Activated naive CD8-positive, alpha-beta T cell treated with anti-CD3 and anti-CD28 coated beads, Interleukin-2, amount 50 U/mL, for 24 hours (primary cell): ENCODE measurements around the gene CHIA.

Source experiments
- ATAC-seq: fragments of 150-1000 bp; cut with Tn5 transposase; one replicate; pipeline ENCODE4 v1.10.0; 2021
- DNase-seq: peaks from one replicate; pipeline ENCODE4 v3.0.0; 2021
- H3K27ac Mint-ChIP-seq: one replicate; pipeline ENCODE4 v1.8.0; 2021; ENCODE audit warnings: mild to moderate bottlenecking, mixed read lengths
- H3K27me3 Mint-ChIP-seq: one replicate; pipeline ENCODE4 v1.8.0; 2021; ENCODE audit warnings: mixed read lengths
- H3K36me3 Mint-ChIP-seq: one replicate; pipeline ENCODE4 v1.8.0; 2021; ENCODE audit warnings: low read depth, mixed read lengths
- H3K4me1 Mint-ChIP-seq: one replicate; pipeline ENCODE4 v1.8.0; 2021; ENCODE audit warnings: mixed read lengths
- H3K4me3 Mint-ChIP-seq: one replicate; pipeline ENCODE4 v1.8.0; 2021; ENCODE audit warnings: mild to moderate bottlenecking, moderate library complexity, mixed read lengths
- H3K9me3 Mint-ChIP-seq: one replicate; pipeline ENCODE4 v1.8.0; 2021; ENCODE audit warnings: mixed read lengths

CHIA gene

DNA sequence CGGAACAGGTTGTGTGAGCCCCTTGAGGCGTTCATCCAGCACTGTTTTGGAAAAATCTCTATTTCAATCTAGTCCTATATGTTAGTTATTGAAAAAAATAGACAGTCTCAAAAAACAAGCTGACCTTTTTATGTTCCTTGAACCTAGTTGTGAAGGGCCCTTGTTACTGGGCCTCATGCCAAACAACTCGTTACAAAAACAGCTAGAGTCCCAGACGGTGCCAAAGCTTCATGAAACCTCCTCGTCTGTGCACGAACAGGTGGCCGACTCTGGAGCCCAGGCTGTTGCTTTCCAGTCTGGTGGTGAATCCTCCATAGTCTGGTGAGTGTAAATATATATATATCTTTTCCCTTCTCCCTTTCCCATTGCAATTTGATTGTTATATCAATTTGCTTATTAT lies at the start of gene CHIA:
Gene CHIA, plus strand, starts transcription at position 222 of the 400 bp plus-strand sequence. CDS start 19,617 bp downstream, outside the sequence.
- no peaks in the 10 kb centered on the region for H3K27me3 Mint-ChIP-seq
- H3K4me1 Mint-ChIP-seq, result peaks cover 14% of the 10 kb centered on the region
- H3K4me3 Mint-ChIP-seq, result no peak within 1 kb of the TSS
- H3K36me3 Mint-ChIP-seq, result no peaks in the 10 kb centered on the region
- DNase-seq (no peak), ATAC-seq (no peak)
- no peaks in the 10 kb centered on the region for H3K9me3 Mint-ChIP-seq
- H3K27ac Mint-ChIP-seq, result no peak within 1 kb of the TSS

DNA sequence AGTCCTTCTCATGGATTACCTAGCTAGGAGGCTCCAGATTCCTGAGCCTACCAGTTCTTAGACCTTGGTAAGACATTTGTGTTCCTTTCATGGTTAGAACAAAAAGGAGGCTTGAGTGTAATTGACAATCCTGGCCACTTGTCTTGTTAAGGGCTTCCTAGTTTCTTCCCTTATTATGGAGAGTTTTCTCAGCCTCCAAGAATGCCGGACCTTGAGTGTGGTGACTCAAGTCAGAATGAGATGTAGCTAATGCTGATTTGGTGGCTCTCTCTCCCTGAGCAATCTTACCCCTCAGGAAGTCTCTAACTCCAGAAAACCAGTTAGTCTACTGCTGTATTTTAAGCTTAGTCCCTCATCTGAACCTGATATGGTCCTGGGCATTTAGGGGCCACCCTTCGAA lies 48.9 kb upstream of the CHIA start:
- H3K4me3 Mint-ChIP-seq, result no peak overlapping the region
- H3K27me3 Mint-ChIP-seq, result no peaks in the 10 kb centered on the region
- H3K4me1 Mint-ChIP-seq, result peaks cover 2% of the 10 kb centered on the region
- no peaks in the 10 kb centered on the region for H3K9me3 Mint-ChIP-seq
- peaks cover 7% of the 10 kb centered on the region for H3K36me3 Mint-ChIP-seq
- no peak for ATAC-seq
- no peak for DNase-seq
- H3K27ac Mint-ChIP-seq, result no peak overlapping the region

DNA sequence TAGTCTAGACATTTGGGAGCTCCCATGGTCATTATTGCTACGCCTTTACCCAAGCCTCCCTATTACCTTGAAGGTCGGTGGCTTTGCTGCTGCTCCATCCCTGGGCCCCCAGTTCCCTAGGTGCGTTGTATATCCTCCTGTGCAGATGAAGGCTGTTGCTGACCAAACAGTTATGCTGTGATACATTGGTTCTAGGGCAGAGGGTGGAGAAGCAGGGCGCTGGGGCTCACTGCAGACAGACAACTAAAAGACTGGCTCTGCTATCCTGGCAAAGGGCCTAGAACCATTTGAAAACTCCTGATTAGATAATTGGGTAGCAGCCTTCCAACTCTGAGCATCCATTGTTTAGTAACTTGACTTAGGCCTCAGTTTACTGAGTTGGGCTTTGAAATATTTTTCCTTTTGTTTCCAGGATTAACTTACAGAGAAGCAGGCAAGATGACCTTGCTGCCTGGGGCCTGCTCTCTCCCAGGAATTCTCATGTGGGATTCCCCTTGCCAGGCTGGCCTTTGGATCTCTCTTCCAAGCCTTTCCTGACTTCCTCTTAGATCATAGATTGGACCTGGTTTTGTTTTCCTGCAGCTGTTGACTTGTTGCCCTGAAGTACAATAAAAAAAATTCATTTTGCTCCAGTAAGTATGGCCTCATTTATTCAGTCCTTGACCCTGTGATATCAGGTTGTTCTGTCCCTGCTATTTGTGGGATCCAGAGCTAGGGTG lies 47.7 kb upstream of the CHIA start:
- no peaks in the 10 kb centered on the region for H3K27me3 Mint-ChIP-seq
- DNase-seq (no peak), ATAC-seq (no peak)
- peaks cover 2% of the 10 kb centered on the region for H3K4me1 Mint-ChIP-seq
- no peak overlapping the region for H3K27ac Mint-ChIP-seq
- peaks cover 7% of the 10 kb centered on the region for H3K36me3 Mint-ChIP-seq
- no peak overlapping the region for H3K4me3 Mint-ChIP-seq
- H3K9me3 Mint-ChIP-seq, result no peaks in the 10 kb centered on the region

DNA sequence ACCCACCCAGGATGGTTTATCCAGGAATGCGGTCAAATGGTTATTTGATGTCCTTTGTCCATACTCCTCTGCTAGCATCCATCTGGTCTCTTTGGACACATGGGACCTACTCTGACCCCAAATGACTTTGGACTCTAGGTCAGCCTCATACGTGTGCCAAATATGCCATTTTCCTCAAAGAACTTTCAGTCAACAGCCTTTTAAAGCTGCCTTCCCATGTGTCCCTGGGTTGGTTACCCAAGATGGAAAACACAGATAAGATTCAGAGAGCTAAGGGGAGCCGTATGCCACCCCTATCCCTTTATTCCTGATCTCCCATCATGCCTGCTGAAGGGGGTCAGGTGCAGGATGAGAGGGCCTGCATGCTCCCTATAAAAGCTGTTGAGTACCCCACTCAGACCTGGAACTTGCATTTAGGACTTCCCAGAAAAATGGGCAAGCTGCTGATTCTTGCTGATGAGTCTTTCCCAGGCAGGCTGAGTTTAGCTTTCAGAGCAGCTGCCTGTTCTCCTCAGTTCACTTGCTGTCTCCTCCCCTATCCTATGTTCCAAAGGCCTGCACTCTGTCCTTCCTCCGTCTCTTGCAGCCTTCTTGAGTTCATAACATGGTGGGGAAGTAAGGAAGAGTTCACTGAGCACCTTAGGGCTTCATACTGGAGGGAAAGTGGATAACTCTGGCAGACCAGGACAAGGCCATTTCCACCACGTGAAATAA lies 43.4 kb upstream of the CHIA start:
- Mint-ChIP-seq H3K4me1 (peaks cover 12% of the 10 kb centered on the region), H3K9me3 (no peaks in the 10 kb centered on the region), H3K27ac (no peak overlapping the region), H3K36me3 (peaks cover 2% of the 10 kb centered on the region), H3K27me3 (no peaks in the 10 kb centered on the region), H3K4me3 (no peak overlapping the region)
- ATAC-seq, result no peak
- DNase-seq, result no peak

DNA sequence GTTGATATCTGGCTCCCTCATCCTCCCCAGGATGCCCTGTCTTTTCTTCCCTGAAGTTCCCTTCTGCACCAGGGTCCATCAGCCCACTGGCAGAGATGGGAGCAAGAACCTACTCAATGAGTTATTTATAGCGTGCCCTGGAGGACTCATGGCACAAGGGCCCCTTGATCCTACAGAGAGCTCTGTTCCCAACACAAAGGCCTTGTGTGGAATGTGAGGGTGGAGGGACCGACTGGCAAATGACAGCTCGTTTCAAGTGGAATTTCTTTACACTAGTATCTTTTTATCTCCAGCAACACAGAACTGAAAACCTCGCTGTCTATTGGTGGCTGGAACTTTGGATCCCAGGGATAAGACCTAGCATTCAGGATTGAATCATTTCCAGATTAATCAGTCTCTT lies 40.7 kb upstream of the CHIA start:
- no peaks in the 10 kb centered on the region for H3K27me3 Mint-ChIP-seq
- no peak overlapping the region for H3K4me3 Mint-ChIP-seq
- no peak overlapping the region for H3K27ac Mint-ChIP-seq
- DNase-seq (no peak), ATAC-seq (no peak)
- no peaks in the 10 kb centered on the region for H3K36me3 Mint-ChIP-seq
- H3K9me3 Mint-ChIP-seq, result no peaks in the 10 kb centered on the region
- peaks cover 12% of the 10 kb centered on the region for H3K4me1 Mint-ChIP-seq

DNA sequence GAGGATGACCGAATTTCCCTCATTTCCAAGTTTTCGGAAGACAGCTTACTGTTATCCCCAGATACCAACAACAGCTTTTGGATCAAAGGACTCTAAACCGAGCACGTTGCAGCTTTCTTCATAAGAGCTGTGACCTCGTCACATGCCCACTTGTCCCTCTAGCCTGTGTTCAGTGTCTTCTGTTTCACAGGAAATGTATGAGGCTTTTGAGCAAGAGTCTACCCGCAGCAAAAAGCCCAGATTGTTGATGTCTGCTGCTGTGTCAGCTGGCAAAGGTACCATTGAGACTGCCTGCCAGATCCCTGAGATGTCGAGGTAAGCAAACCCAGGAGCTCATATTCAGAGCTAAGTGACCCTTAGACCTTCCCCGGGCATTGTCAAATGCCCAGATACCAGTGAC lies 39.1 kb upstream of the CHIA start:
- H3K27me3 Mint-ChIP-seq, result no peaks in the 10 kb centered on the region
- no peak overlapping the region for H3K27ac Mint-ChIP-seq
- DNase-seq (no peak), ATAC-seq (peak; percentile 21)
- no peaks in the 10 kb centered on the region for H3K9me3 Mint-ChIP-seq
- peaks cover 12% of the 10 kb centered on the region for H3K4me1 Mint-ChIP-seq
- H3K4me3 Mint-ChIP-seq, result no peak overlapping the region
- H3K36me3 Mint-ChIP-seq, result no peaks in the 10 kb centered on the region

DNA sequence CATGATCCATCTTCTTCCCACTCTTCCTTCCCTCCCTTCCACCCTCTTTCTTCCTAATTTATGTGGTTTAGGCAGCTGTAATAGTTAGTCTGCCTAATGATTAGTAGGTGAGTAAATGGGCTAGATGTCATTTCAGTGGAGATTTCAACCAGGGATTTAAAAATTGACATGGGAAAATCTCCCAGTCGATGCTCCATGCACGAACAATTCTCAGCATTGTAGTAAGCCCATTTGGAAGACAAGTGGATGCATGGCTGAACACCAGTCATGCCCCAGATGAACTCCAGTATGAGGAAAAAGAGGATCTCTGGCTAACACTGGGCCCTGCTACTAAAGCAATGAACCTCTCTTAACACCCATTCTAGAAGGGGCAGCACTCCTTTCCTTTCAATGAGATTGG lies 37.9 kb upstream of the CHIA start:
- H3K9me3 Mint-ChIP-seq, result no peaks in the 10 kb centered on the region

DNA sequence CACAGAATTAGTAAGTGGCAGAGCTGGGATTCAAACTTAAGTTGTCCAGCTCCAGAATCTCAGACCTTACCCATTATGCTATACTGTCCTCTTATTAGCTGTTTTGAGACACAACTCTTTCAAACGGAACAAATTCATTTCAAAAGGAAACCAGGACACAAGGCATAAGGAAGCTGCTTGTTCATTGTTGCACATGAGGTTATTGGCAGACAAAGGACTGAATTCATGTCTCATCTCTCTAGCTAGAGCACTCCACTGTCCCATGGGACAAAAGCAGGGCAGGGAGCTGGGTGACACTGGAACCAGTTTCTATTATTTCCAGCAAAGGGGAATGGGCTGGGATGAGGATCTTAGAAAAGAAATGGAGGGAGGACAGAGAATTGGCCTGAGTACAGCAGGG lies 36.8 kb upstream of the CHIA start:
- H3K36me3 Mint-ChIP-seq, result no peaks in the 10 kb centered on the region
- H3K4me3 Mint-ChIP-seq, result no peak overlapping the region
- ATAC-seq (no peak), DNase-seq (no peak)
- H3K9me3 Mint-ChIP-seq, result no peaks in the 10 kb centered on the region
- no peaks in the 10 kb centered on the region for H3K27me3 Mint-ChIP-seq
- H3K27ac Mint-ChIP-seq, result no peak overlapping the region
- peaks cover 12% of the 10 kb centered on the region for H3K4me1 Mint-ChIP-seq

More for the DNA sequence above, 37.9 kb upstream of the CHIA start:
- Mint-ChIP-seq H3K4me1 (peaks cover 12% of the 10 kb centered on the region), H3K27me3 (no peaks in the 10 kb centered on the region), H3K4me3 (no peak overlapping the region), H3K36me3 (no peaks in the 10 kb centered on the region), H3K27ac (no peak overlapping the region)
- ATAC-seq (no peak), DNase-seq (no peak)

DNA sequence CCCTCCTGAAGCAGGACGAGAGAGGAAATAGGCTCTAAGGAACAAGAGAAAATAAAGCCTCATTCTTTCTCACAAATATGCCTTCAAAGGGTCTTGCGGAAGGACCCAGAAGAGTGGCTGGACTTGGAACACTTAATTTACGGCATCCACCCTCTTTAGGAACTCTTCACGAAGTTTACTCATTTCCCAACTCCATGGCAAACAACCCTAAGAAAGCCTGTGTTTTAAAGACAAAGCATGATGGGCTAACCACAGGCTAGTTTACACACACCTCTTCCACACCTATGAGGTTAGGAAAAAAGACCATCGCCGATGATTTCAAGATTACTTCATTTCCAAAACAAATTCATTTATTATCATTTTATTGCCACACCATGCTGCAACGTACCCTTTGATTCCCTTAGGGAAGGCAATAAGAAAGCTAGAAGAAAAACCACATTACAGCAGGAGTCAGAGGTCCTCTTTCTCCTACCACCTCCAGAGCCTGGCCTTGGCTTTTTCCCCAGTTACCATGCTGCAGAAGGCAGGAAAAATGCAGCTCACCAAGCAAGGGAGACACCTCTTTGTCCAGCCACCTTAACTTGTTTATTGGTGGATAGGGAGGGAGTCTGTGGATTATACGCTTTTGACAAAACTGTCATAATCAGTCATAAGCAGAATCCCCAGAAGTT lies 33.5 kb upstream of the CHIA start:
- ATAC-seq, result no peak
- H3K27me3 Mint-ChIP-seq, result no peaks in the 10 kb centered on the region

DNA sequence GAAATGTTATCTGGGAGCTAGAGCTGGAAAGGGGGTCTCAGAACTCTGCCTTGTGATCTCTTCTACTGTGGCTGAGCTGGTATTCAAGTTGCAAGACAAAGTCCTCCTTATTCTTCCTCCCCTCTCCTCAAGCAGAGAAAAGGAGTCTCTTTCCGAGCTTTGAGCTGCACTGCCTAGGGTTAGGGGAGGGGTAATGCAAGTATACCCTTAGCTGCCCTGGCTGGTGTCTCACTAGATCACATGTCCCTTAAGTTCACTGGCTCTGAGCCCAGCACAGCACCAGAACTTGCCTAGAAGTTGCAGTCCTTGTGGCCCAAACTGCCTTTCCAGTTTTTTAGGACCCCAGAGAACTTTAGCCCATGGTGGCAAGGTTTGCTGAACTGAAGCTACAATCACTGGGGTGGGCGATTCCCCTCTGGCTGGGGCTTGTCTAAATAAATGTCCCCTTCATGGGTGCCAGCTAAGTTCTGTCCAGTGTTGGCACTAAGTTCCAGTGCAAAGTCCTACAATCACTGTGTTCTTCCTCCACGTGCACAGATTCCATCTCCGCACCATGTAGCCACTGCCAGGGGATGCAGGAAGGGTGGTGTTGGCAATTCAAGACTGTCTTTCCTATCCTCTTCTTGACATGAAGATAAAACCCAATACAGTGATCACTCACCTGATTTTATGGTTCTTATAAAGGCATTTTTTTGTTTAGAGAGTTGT lies 22.7 kb upstream of the CHIA start:
- no peak for ATAC-seq
- H3K27ac Mint-ChIP-seq, result no peak overlapping the region
- no peak for DNase-seq
- peaks cover 3% of the 10 kb centered on the region for H3K36me3 Mint-ChIP-seq
- peaks cover 16% of the 10 kb centered on the region for H3K4me1 Mint-ChIP-seq
- H3K4me3 Mint-ChIP-seq, result no peak overlapping the region
- H3K27me3 Mint-ChIP-seq, result peaks cover 25% of the 10 kb centered on the region
- H3K9me3 Mint-ChIP-seq, result peaks cover 31% of the 10 kb centered on the region

More for the DNA sequence above, 33.5 kb upstream of the CHIA start:
- H3K27ac Mint-ChIP-seq, result no peak overlapping the region
- peaks cover 2% of the 10 kb centered on the region for H3K4me1 Mint-ChIP-seq
- H3K36me3 Mint-ChIP-seq, result no peaks in the 10 kb centered on the region
- no peak for DNase-seq
- no peak overlapping the region for H3K4me3 Mint-ChIP-seq
- H3K9me3 Mint-ChIP-seq, result peaks cover 4% of the 10 kb centered on the region

DNA sequence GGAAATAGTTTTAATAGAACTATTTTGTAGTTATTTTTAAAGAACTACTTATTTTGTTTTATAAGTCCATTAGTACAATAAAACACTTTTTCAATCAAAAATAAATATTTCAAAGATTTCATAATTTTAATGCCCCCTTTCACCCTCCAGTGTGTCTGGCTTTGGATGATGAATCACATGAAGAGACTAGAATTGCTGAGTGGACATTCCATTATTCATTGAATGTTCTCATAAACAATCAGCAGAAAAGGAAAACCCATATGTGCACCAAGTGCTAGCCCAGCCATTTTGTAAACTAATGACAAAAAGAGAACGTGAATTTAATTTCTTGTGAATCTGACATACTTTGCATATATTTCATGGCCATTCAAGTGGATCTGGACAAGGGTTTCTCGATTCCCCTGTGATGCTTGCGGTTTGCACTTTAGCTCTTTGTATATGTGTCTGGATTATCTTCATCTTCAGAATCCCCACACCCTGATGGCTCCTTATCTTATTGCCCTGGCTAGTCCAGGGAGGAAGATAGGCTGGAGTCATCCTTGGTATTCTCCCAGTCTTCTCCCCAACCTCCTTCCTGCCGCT lies 20.7 kb upstream of the CHIA start:
- peaks cover 3% of the 10 kb centered on the region for H3K36me3 Mint-ChIP-seq
- no peak overlapping the region for H3K27ac Mint-ChIP-seq
- H3K4me3 Mint-ChIP-seq, result no peak overlapping the region
- H3K4me1 Mint-ChIP-seq, result peaks cover 25% of the 10 kb centered on the region
- peaks cover 25% of the 10 kb centered on the region for H3K27me3 Mint-ChIP-seq
- H3K9me3 Mint-ChIP-seq, result peaks cover 17% of the 10 kb centered on the region
- ATAC-seq (no peak), DNase-seq (no peak)

DNA sequence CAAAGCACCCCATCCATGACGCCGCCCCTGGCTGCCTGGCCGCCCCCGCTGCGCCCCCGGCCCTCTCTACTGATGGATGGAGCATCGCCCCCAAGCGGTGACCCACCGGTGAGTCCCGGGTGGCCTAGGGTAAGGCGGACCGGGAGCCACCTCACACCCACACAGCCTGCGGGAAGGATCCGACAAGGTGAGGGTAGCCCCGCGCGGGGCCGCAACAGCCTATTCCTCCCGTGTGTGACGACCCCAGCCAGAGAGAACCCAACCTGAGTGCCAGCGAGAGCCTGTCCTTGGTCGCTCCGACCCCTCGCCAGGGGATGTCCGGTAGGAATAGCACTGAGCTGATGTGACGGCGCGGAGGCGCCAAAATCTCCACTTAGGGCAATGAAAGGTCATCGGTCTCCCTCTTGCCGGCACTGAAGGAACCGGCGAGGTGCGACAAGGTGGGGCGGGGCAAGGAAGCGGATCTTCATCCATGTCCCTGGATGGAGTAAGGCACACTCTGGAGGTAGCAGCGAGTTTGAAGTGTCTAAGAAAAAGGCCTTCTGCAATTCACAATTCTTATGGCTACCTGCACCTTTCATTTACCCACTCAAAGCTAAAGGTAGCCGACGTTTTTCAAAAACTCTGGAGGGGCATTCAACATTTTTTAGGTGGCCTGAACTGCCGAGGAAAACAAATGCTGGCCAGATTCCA lies 19.7 kb upstream of the CHIA start:
- peaks cover 25% of the 10 kb centered on the region for H3K27me3 Mint-ChIP-seq
- peak; percentile 20 for DNase-seq
- H3K36me3 Mint-ChIP-seq, result peaks cover 3% of the 10 kb centered on the region
- H3K9me3 Mint-ChIP-seq, result peaks cover 10% of the 10 kb centered on the region
- no peak for ATAC-seq
- H3K4me3 Mint-ChIP-seq, result peak overlapping the region; percentile 58
- H3K27ac Mint-ChIP-seq, result no peak overlapping the region
- H3K4me1 Mint-ChIP-seq, result peaks cover 34% of the 10 kb centered on the region

DNA sequence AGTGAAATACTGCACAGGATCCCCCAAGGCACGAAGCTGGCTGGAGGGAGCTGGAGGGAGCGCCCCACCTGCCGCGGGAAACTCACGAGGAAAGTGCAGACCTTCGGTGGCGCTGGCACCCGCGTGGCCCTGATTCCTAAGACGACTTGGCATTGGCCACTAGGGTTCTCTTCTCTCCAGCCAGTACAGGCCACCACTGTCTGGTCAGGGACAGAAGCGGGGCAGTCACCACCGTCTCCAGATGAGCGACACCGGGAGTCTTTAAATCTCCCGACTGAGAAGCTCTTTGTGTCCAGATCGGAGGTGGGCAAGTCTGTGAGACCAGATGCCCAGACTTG lies 19.2 kb upstream of the CHIA start:
- Mint-ChIP-seq H3K9me3 (peaks cover 4% of the 10 kb centered on the region), H3K4me1 (peaks cover 38% of the 10 kb centered on the region), H3K36me3 (peaks cover 3% of the 10 kb centered on the region), H3K27me3 (peaks cover 25% of the 10 kb centered on the region), H3K4me3 (peak overlapping the region; percentile 58), H3K27ac (no peak overlapping the region)
- ATAC-seq (no peak), DNase-seq (no peak)

DNA sequence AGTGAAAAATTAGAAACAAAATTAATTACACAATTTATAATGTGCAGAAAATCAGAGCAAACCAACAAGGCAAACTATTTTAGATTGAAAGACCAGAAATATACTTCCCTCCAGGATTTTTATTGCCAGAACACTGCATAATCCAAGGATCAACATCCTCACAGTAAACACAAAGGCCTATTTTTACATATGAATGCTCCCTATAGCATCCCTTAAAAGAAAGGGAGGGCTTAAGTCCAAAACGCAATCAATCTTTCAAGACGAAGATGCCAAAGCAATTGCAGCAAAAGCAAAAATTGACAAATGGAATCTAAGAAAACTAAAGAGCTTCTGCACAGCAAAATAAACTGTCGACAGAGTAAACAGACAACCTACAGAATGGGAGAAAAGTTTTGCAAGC lies 18.6 kb upstream of the CHIA start:
- peaks cover 3% of the 10 kb centered on the region for H3K9me3 Mint-ChIP-seq
- H3K4me3 Mint-ChIP-seq, result no peak overlapping the region
- peaks cover 3% of the 10 kb centered on the region for H3K36me3 Mint-ChIP-seq
- peaks cover 25% of the 10 kb centered on the region for H3K27me3 Mint-ChIP-seq
- no peak overlapping the region for H3K27ac Mint-ChIP-seq
- no peak for DNase-seq
- no peak for ATAC-seq
- H3K4me1 Mint-ChIP-seq, result peaks cover 42% of the 10 kb centered on the region
